Thyroid gland (tissue), 4 donors: Measurements from ENCODE around the gene DLX2.

Experiments
- POLR2A ChIP-seq, 2 donors: fragments of 450-650 bp; IDR thresholded peaks; one replicate each; pipeline ENCODE4 v1.6.1; 2017; ENCODE audit warnings: antibody characterized with exemption in 2 of 2, mild to moderate bottlenecking in 2 of 2, moderate library complexity in 1 of 2
- TF ChIP-seq, protein P1 (sequence below), 6 experiments: fragments of 200-600 bp in 3 of 6; fragments of 450-650 bp in 3 of 6; sonication (generic) in 3 of 6; IDR thresholded peaks; one replicate each; pipeline ENCODE4 v1.5.1; 2016 to 2019; ENCODE audit warnings: antibody characterized with exemption in 6 of 6, mild to moderate bottlenecking in 2 of 6, inconsistent platforms in 1 of 6, moderate library complexity in 1 of 6

GRCh38 chr2:172072706-172073105, 30.0 kb downstream of the DLX2 start:
- TF ChIP-seq, protein P1, sequence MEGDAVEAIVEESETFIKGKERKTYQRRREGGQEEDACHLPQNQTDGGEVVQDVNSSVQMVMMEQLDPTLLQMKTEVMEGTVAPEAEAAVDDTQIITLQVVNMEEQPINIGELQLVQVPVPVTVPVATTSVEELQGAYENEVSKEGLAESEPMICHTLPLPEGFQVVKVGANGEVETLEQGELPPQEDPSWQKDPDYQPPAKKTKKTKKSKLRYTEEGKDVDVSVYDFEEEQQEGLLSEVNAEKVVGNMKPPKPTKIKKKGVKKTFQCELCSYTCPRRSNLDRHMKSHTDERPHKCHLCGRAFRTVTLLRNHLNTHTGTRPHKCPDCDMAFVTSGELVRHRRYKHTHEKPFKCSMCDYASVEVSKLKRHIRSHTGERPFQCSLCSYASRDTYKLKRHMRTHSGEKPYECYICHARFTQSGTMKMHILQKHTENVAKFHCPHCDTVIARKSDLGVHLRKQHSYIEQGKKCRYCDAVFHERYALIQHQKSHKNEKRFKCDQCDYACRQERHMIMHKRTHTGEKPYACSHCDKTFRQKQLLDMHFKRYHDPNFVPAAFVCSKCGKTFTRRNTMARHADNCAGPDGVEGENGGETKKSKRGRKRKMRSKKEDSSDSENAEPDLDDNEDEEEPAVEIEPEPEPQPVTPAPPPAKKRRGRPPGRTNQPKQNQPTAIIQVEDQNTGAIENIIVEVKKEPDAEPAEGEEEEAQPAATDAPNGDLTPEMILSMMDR (IDR thresholded peaks at IDR 0.05), result no peak
- no peak for TF ChIP-seq POLR2A (IDR thresholded peaks at IDR 0.05)
